GM12872 (cell line): Measurements from ENCODE around the gene PTPRN2.

Experiments used
- TF ChIP-seq, protein P1 (sequence below): IDR thresholded peaks from 3 replicates; pipeline ENCODE4 v1.5.1; 2011; ENCODE audit warnings: low read depth, mild to moderate bottlenecking, low read length, moderate library complexity; ENCODE audit not compliant: insufficient read depth

Gene PTPRN2

GRCh38 chr7:157892751-157893523, 694.7 kb downstream of the PTPRN2 start:
- TF ChIP-seq, protein P1, sequence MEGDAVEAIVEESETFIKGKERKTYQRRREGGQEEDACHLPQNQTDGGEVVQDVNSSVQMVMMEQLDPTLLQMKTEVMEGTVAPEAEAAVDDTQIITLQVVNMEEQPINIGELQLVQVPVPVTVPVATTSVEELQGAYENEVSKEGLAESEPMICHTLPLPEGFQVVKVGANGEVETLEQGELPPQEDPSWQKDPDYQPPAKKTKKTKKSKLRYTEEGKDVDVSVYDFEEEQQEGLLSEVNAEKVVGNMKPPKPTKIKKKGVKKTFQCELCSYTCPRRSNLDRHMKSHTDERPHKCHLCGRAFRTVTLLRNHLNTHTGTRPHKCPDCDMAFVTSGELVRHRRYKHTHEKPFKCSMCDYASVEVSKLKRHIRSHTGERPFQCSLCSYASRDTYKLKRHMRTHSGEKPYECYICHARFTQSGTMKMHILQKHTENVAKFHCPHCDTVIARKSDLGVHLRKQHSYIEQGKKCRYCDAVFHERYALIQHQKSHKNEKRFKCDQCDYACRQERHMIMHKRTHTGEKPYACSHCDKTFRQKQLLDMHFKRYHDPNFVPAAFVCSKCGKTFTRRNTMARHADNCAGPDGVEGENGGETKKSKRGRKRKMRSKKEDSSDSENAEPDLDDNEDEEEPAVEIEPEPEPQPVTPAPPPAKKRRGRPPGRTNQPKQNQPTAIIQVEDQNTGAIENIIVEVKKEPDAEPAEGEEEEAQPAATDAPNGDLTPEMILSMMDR = no peak

- TF ChIP-seq, protein P1 = no peak
These were observed 696.7 kb downstream of the PTPRN2 start for GRCh38 chr7:157890921-157891401.

DNA sequence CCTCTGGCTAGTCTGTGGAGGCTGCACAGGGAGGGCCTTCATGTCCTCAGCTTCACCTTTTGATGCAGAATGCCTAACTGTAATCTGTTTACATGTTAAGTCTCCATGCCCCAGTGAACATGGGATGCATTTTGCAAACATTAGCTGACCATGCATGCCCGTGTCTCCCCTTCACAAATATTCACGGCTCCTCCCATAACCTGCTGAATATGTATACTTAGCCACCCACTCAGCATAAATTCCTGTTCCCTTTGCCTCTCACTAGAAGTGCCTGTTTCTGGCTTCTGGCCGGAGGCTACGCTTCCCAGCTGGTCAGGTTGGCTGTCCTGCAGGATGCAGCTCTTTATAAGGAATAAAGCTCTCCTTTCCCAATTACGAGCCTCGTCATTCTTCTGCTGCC, 698.1 kb downstream of the PTPRN2 start:
- TF ChIP-seq, protein P1 = no peak

DNA sequence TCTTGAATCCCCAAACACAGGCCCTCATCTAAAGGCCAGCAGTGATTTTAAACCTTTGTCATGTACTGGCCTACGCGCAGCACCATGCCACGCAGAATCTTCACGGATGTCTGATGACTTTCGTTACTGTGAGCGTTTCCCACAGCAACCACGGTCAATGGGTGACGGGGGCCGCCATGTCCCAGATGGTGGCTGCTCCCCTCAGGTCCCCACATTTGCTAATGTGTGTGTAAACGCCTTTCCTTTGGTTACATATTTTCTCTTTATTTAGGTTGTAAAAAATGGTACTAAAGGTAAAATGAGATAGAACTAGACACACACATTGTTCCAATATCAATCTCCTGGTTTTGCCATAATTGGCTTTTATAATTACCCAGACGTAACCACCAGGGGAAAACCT, 699.0 kb downstream of the PTPRN2 start:
- TF ChIP-seq, protein P1 = no peak

GRCh38 chr7:157887400-157887799, 700.2 kb downstream of the PTPRN2 start:
- TF ChIP-seq, protein P1 = no peak

- TF ChIP-seq, protein P1 = no peak
These were observed 700.9 kb downstream of the PTPRN2 start for GRCh38 chr7:157886711-157887110.

- TF ChIP-seq, protein P1 = no peak
These were observed 701.4 kb downstream of the PTPRN2 start for GRCh38 chr7:157886266-157886665.
